GM18867 (cell line): ENCODE data around the gene SURF2.
"Not testable (repeated sequence)": the region's sequence is repeated elsewhere in the genome, so short reads cannot be mapped to it uniquely, and the experiment has no call there.

Source experiments
- ATAC-seq: cut with Tn5 transposase; IDR thresholded peaks from one replicate; pipeline ENCODE4 v1.9.1; 2021; ENCODE audit warnings: mild to moderate bottlenecking, moderate library complexity; ENCODE audit not compliant: unreplicated experiment

Gene SURF2

GRCh38 chr9:133375724-133376654, 19.6 kb downstream of the SURF2 start, which contains the start of the genes STKLD1 and SURF4:
Gene STKLD1 (plus strand): TSS chr9:133376366. CDS start chr9:133376474, 108 bp downstream.
Gene SURF4 (minus strand): TSS chr9:133376060. CDS start chr9:133375969, 91 bp downstream.
- peak; percentile 88 for ATAC-seq

- ATAC-seq: not testable (repeated sequence)
Observed at GRCh38 chr9:133377280-133377679, 20.9 kb downstream of the SURF2 start.

- no peak for ATAC-seq
Observed at GRCh38 chr9:133377721-133378216, 21.4 kb downstream of the SURF2 start.

- ATAC-seq: no peak
Observed at GRCh38 chr9:133378408-133378962, 22.1 kb downstream of the SURF2 start.

- no peak for ATAC-seq
Observed at GRCh38 chr9:133379153-133380086, 23.1 kb downstream of the SURF2 start.

GRCh38 chr9:133380734-133381133, 24.4 kb downstream of the SURF2 start:
- no peak for ATAC-seq

- no peak for ATAC-seq
Observed at GRCh38 chr9:133382507-133383141, 26.3 kb downstream of the SURF2 start.

GRCh38 chr9:133383438-133383837, 27.1 kb downstream of the SURF2 start:
- ATAC-seq: no peak

- no peak for ATAC-seq
Observed at GRCh38 chr9:133384736-133385321, 28.5 kb downstream of the SURF2 start.

GRCh38 chr9:133385452-133385851, 29.1 kb downstream of the SURF2 start:
- ATAC-seq: no peak

GRCh38 chr9:133386338-133386737, 30.0 kb downstream of the SURF2 start:
- ATAC-seq: no peak

GRCh38 chr9:133387680-133388079, 31.3 kb downstream of the SURF2 start:
- ATAC-seq: no peak

GRCh38 chr9:133389025-133389557, 32.7 kb downstream of the SURF2 start:
- ATAC-seq: no peak

GRCh38 chr9:133389562-133389961, 33.2 kb downstream of the SURF2 start:
- ATAC-seq: no peak

GRCh38 chr9:133390713-133391112, 34.4 kb downstream of the SURF2 start:
- ATAC-seq: no peak

- ATAC-seq: not testable (repeated sequence)
Observed at GRCh38 chr9:133391449-133391848, 35.1 kb downstream of the SURF2 start.

- ATAC-seq: not testable (repeated sequence)
Observed at GRCh38 chr9:133392308-133392707, 36.0 kb downstream of the SURF2 start.

- no peak for ATAC-seq
Observed at GRCh38 chr9:133393399-133393798, 37.0 kb downstream of the SURF2 start.

GRCh38 chr9:133394687-133395271, 38.4 kb downstream of the SURF2 start:
- no peak for ATAC-seq
